UCSD-AML1 (cell line): ENCODE results near the gene CES3.
"Not testable (repeated sequence)": the region's sequence is repeated elsewhere in the genome, so short reads cannot be mapped to it uniquely, and the experiment has no call there.

Source experiments
- DNase-seq: peaks from one replicate; lab custom pipeline; 2025; ENCODE audit not compliant: unreplicated experiment; lab: John Stamatoyannopoulos, UW

The CES3 gene

DNA sequence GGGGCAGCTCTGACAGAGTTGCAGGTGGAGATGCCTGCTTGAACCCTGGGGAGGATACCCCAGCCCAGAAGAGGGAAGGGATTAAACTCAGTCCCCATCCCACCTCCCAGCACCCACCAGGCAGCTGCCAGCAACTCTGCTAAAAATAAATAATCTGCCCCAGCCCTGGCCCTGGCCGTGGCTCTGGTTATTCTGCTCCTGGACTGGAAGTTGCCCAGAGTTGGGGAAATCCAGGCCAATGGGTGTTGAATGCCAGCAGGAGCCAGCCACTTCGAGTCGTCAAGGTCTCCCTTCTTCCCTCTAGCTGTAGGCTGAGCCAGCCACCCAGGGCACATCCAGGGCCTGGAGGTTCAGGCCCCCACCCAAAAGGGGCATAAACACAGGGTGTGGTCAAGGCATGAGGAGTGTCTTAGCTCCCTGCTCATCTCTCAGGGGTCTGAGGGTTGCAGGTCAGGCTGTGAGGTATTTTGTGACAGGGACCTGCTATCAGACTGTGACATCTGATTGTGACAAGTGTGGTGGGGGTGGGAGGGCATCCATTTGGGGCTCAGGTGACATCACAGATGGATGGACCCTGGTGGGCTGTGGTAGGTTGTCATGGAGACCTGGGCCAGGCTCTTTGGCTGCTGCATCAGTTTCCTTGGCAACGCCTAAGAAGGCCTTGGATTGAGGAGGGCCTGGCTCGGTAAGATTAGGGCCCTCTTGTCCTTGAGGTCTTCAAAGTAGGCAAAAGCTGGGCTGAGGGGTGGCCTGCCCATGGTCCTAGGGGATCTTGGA, 34.7 kb upstream of the CES3 start:
- DNase-seq = no peak

DNA sequence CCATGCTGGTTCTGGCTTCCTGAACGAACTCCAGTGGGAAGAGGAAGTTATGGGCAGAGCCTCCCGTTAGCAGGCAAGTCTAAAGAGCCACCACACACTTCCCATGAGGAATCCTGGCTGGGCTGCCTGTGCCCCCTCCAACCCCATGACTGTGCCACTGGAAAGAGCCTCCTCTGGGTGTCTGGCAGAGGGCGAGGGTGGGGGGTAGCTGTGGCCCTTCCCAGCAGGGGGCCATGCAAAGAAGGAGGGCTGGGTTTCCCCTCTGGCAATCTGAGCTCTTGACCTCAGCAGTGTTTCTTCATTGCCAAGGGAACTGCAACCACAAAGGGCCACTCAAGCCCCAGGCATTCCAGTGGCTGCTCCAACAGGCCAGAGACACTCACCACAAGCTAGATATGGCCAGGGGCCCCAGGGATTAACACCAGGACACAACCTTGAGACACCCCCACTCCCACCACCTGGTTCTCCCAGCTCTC, 34.1 kb upstream of the CES3 start:
- peak; percentile 32 for DNase-seq

DNA sequence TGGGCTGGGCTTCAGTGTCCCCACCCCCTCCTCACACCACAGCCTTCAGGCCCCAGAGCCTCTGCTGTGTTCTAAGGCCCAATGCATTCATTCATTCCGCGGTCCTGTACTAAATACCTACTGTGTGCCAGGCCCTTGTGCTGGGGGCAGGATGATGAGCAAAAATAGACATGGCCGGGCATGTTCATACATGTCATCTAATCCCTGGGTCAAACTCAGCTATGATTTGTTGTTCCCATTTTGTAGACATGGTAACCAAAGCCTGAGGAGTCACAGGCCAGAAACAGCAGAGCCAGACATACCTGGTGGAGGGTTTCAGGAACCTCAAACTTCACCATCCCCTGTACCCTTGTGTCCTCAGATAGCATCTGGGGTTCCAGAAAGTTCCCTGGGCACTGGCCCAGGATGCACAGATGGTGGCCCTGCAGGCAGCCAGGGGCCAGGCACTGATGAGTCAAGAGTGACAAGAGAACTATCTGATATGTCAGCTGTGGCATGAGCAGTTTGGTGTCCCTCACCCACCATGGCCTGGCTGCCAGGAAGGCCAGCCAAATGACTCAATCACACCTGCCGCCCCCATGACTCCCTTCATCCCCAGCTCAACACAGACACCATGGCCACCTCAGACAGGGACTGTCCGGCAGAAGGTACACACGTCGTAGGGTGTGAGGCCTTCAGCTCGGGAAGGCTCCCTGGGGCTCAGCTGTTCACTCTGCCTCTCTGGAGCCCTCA, 33.0 kb upstream of the CES3 start:
- no peak for DNase-seq

DNA sequence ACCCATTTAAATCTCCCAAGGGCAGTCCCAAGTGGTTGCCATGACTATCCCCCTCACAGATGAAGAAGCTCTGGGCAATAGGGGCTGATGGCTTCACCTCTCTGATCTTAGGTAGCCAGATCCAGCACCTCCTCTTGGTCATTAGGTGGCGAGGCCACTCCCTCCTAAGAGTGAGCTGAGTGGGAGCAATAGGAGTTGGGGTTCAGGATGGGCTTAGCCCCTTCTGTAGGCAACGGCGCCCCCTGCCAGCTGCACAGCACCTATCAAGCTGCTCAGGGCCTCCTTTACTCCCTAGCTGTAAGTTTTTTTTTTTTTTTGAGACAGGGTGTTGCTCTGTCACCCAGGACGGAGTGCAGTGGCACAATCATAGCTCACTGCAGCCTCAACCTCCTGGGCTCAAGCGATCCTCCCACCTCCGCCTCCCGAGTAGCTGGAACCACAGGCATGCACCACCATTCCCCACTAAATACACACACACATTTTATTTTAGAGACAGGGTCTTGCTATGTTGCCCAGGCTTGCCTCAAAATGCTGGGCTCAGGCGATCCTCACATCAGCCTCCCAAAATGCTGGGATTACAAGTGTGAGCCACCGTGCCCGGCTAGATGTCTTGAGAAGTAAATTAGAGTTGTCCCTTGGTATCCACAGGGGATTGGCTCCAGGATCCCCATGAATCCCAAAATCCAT, 32.2 kb upstream of the CES3 start:
- peak; percentile 53 for DNase-seq

DNA sequence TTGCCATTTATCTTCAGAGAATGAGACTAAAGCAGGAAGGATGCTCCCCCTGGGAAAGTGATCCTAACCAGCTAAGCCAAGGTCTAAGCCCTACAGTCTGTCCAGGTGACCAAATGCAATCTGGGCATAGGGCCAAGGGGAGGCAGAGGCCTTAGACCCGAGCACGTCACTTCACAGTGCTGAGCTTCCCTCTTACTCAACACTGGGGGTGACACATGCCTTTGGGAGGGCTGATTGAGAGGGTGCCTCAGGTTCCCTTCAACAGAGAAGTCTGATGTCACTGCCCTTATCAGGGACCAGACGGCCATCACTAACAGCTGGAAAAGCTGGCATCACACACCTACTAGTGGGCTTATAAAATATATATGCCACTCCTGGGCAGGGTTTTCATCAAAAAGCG, 30.9 kb upstream of the CES3 start:
- DNase-seq = no peak

DNA sequence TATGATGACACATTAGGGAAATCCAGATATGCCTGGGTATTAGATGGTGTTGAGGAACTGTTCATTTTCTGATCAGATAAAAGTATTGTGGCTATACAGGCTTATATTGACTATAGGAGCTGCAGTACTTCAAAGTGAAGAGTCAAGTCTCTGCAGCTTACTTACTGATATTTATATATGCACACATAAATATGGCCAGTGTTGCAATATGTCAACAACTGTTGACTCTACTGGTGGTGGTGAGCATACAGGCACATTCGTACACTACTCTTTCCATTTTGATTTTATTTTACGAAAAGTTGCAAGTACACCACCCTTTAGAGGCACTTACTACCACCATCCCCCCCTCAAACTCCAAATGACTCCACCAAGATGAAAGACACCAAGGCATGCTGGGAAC, 29.4 kb upstream of the CES3 start:
- no peak for DNase-seq

DNA sequence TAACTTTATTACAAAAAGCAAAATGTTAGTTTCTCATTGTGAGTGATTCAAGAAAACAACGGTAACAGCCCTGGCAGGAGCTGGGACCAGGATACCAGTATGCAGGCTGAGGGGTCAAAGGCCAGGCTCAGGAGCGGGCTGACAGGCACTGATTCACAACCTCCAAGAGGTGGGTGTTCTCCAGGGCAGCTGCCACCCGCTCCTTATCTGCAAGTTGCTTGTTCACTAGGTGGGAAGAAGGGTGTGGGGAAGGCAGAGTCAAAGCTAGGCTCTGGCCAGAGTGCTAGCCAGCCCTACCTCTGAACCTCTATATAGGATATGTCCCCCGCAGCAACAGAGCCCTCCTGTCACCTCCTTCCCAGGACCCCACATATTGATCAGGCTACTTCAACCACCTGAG, 29.0 kb upstream of the CES3 start:
- no peak for DNase-seq

DNA sequence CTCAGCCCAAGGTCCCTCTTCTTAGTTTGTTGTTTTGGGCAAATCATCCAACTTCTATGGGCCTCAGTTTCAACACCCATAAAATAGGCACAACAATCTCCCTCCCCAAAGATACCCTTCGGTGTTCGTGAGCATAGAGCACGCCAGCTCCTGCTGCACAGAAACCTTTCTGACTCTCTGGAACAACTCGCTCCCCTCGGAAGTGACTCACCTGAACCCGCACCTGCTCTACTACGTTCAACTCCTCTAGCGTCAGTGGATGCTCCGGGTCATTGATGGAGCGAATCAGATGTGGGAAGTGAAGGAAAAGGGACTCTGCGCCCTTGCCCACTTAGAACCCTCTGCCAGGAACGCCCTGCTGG, 27.3 kb upstream of the CES3 start:
- DNase-seq = no peak

DNA sequence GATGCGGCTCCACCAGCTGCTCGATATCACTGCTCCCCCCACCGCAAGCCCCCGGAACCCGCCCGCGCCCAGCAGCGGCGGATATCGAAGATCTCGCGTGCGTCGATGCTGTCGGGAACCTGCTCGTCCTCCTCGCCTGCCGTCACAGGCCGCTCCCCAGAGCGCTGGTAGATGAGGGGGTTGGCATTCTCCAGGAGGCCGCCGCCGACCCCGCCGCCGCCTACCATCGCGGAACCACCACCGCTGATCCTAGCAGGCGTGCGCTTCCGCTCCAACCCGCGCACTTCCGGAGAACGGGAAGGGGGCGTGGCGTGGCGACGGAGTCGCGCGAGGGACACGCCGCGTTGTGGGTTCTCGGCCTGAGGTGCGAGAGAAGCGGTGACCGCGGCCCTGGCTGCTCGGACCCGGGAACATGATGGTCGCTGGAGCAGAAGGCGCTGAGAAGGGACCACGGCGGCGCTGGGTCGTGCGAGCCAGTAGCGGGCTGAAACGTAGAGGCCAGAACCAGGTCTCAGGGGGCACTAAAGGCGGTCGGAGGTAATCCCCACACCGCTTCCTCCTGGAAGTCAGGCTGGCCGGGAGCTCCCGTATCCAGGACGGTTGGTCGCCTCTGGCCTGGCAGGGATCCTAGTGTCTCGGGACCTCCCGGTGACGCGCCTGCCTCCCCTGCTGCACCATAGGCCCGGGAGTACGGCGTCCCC, 26.8 kb upstream of the CES3 start, which contains the start of gene CIAO2B:
CIAO2B (minus strand) TSS at position 265 of the 701 bp plus-strand sequence; CDS start at position 227, 38 bp downstream.
- DNase-seq = peak; percentile 91

DNA sequence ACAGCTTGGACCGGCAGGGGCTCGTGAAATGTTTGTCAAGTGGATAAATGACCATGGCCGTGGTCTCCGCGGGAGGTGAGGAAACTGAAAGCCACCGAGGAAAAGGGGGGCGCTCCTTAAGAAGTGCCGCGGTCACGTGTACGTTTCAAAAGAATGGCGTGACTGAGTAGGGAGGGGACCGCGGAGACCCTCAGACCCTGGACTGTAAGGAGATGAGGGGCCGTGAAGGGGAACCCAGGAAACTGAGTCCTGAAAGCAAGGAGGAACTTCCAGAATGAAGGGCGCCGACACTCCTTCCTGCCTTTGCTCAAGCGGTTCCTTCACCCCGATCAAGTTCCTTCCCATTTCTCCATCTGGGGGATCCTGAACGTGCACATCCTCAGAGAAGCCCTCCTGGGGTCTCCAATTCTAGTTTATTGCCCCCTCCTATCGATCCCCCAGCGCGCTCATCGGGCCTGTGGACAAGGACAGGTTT, 26.2 kb upstream of the CES3 start:
- DNase-seq = not testable (repeated sequence)

DNA sequence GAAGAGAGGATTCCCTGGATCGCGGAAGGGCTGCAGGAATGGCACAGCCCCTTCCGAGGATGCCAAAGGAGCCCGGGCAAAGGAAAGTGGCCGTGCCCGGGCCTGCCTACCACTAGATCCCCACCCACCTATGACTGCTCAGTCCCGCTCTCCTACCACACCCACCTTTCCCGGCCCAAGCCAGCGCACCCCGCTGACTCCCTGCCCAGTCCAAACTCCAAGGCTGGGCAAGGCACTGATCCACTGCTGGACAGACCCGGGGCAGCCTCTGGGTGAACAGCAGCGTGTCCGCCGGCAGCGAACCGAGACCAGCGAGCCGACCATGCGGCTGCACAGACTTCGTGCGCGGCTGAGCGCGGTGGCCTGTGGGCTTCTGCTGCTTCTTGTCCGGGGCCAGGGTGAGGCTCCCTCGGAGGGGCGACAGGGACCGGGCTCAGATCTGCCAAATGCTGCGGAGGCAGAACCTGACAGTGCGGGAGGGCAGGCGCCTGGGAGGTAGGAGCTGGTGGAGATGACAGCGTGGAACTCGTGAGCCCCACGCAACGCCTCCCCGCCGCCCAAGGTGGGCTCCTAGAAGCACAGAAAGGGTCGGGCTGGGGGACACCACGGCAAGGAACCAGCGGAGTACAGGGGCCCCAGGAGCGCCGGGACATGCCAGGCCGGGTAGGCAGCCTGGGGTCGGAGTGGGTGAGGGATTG, 25.6 kb upstream of the CES3 start, which contains the start of gene CES2:
CES2 (plus strand) TSS at position 203 of the 698 bp plus-strand sequence; CDS start at position 323, 120 bp downstream.
- no peak for DNase-seq

DNA sequence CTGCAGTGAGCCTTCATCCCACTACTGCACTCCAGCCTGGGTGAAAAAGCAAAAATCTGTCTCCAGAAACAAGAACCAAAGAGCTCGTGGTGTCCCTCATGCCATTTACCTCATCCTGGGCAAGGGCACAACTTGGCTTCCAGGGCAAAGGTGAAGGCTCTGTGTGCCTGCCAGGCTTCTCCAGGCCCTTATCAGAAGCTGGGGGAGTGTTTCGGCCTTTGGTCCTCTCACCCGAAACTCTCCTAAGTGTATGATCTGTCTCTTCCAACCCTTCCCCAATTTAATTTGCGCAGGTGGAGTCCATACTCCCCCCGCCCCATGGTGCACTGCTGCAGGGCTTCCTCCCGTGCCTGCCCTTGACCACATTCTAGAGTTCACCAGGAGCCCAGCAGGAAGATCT, 24.6 kb upstream of the CES3 start:
- no peak for DNase-seq

DNA sequence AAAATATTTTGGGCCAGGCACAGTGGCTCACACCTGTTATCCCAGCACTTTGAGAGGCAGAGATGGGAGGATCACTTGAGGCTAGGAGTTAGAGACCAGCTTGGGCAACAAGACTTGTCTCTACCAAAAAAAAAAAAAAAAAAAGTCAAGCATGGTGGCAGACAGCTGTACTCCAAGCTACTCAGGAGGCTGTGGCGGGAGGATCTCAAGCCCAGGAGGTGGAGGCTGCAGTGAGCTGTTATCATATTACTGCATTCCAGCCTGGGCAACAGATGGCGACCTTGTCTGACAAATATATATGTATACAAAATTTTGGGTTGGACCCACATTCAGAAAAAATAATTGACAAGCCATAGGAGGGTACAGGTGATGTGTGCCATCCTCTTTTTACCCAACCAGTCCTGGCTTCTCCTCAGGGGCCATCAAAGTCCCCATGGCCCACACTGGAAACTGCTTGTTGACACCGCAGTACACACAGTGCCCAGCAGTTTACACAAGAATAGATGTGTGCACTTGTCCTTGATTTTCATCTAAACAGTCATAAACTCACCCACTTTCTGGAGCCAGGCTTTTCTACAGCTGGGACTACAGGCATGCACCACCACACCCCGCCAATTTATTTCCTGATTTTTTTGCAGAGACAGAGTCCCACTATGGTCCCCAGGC, 24.0 kb upstream of the CES3 start:
- DNase-seq = no peak

DNA sequence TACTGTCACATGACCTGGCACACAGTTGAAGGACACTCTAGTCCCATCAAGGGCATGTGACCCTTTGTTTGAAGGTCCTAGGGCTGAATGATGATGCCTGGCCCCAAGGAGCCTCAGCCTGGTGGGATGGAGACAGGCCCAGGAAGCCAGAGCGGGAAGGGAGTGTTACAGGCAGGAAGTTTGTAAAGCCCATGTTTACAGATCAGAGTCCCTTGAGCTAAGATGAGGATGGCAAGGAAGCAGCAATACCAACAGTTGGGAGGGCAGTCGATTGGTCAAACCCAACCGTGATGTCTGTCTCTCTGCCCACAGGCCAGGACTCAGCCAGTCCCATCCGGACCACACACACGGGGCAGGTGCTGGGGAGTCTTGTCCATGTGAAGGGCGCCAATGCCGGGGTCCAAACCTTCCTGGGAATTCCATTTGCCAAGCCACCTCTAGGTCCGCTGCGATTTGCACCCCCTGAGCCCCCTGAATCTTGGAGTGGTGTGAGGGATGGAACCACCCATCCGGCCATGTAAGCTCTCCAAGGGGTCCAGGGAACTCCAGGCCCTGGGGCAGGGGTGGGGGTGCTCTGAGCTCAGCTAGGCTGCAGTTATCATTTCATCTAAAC, 23.2 kb upstream of the CES3 start:
- no peak for DNase-seq

DNA sequence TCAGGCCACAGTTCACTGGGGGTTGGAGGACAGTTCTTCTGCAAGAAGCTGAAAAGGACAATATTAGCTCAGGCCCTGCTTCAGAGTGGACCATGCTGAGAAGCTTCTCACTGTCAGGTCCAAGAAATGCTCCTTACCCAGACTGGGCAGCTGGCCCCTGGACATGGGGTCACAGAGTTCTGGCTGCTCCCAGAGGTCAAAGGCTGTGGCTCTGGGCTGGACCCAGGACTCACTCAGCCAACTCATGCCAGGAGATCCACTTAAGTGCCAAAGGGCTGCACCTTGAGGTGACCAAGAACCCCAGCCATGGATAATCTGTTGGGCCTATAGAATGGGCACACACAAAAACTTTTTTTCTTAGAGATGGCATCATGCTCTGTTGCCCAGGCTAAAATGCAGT, 21.7 kb upstream of the CES3 start:
- DNase-seq = no peak

DNA sequence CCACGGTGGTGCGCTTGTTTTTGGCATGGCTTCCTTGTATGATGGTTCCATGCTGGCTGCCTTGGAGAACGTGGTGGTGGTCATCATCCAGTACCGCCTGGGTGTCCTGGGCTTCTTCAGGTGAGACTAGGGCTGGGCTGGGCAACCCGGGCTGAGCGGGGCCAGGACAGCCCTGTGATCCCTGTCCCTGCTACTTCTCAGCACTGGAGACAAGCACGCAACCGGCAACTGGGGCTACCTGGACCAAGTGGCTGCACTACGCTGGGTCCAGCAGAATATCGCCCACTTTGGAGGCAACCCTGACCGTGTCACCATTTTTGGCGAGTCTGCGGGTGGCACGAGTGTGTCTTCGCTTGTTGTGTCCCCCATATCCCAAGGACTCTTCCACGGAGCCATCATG, 20.8 kb upstream of the CES3 start:
- DNase-seq = no peak

DNA sequence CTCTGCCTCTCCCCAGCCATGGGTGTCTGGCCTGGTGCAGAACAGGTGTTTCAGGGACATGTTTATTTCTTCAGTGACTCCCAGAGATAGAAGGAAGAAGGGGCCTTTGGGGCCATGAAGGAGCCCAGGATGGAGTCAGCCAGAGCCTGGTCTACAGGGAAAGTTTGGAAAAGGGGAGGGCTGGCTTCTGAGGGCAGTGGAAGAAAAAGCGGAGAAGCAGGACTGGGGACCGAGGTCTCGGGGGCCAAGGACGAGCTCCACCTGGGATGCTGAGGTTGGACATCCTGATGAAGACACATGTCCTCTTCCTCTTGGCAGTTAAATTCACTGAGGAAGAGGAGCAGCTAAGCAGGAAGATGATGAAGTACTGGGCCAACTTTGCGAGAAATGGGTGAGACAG, 18.1 kb upstream of the CES3 start:
- no peak for DNase-seq

DNA sequence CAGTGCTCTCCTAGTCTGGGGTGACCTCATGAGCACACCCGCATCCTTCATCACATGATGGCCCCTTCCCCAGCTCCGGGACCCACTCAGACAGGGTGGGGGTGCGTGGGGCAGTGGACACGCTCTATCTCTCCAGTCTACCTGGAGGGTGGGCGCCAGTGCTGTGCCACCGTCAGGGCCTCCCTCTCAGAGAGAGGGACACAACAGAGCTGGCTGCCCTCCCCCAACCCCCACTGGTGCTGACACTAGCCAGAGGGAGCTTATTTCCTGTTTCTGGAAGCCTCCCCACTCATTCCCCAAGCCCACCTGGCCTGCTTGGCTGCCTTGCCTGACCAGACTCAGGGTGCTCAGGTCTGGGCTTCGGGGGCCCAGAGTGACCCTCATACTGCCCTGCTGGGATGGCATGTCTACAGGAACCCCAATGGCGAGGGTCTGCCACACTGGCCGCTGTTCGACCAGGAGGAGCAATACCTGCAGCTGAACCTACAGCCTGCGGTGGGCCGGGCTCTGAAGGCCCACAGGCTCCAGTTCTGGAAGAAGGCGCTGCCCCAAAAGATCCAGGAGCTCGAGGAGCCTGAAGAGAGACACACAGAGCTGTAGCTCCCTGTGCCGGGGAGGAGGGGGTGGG, 17.5 kb upstream of the CES3 start:
- no peak for DNase-seq

DNA sequence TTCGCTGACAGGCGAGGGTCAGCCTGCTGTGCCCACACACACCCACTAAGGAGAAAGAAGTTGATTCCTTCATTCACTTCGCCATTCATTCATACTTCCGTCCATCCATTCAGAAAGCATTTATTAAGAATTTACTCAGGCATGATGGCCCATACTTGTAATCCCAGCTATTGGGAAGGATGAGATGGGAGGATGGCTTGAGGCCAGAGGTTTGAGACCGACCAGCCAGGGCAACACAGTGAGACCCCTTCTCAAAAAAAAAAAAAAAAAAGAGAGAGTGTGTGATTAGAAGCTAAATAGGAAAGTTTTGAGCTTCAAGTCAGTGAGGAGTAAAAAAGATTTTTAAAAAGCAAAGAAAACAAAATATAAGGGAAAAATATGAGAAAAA, 17.0 kb upstream of the CES3 start:
- no peak for DNase-seq
